ENCODE measurements around the gene KMT2B. TPM values are rescaled to one million over a fixed set of nuclear protein-coding genes. Genes with fewer than 3 reads are reported as not detected.

The KMT2B gene
- total RNA-seq, 3 donors from 2014 or later = 64.1 to 74.8 (median 74.5) TPM

DNA sequence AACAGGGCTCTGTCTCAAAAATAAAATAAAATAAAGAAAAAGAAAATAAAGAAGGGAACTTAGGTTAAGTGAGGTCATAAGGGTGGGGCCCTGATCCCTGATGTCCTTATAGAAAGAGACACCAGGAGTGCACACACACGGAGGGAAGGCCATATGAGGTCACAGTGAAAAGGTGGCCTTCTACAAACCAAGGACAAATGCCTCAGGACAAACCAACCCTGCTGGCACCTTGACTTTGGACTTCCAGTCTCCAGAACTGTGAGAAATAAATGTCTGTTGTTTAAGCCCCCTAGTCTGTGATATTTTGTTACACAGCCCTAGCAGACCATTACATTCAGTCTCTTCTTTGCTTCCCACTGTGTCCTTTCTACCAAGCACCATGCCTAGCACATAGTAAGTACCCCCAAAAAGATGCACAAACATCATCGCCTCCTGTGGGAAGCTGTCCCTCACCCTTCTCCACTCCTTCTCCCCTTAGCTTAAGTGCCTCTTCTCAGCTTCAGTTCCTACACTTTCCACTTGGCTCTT is 21.8 kb upstream of the KMT2B start:
- Mint-ChIP-seq H3K27me3 (ENCODE audit: low read depth) (no peaks in the 10 kb centered on the region), H3K4me1 (ENCODE audit: low read depth) (no peaks in the 10 kb centered on the region), H3K36me3 (ENCODE audit: insufficient read depth) (no peaks in the 10 kb centered on the region), H3K9me3 (no peaks in the 10 kb centered on the region), H3K4me3 (no peak overlapping the region)
- no peak for ATAC-seq
- DNase-seq = no peak

DNA sequence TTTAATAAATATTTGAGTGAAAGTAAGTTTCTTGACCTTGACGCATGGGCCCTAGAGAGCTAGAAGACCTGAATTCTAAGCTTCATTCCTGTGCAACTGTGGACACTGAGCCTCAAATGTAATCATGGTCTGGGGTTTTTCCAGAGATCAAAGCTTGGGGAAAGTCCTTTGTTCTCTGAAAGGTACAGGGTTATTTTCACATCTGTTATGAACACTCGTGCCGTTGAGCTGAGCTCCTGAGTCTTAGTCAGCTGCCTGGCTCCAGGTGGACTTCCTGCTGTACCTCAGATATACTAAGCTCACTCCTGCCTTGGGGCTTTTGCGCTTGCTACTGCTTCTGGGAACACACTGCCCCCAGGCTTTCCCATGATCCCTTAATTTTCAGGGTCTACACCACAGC is 21.0 kb upstream of the KMT2B start:
- Mint-ChIP-seq H3K36me3 (ENCODE audit: insufficient read depth) (no peaks in the 10 kb centered on the region), H3K4me3 (no peak overlapping the region), H3K27me3 (ENCODE audit: low read depth) (no peaks in the 10 kb centered on the region), H3K4me1 (ENCODE audit: low read depth) (no peaks in the 10 kb centered on the region), H3K9me3 (no peaks in the 10 kb centered on the region)
- ATAC-seq = peak in 1 of 2 donors; percentile 17
- DNase-seq = no peak

- peak; percentile 100 for ATAC-seq
- H3K36me3 Mint-ChIP-seq (ENCODE audit: insufficient read depth) = no peaks in the 10 kb centered on the region
- H3K27me3 Mint-ChIP-seq (ENCODE audit: low read depth) = no peaks in the 10 kb centered on the region
- DNase-seq = peak; percentile 90
- peaks cover 4% of the 10 kb centered on the region for H3K4me1 Mint-ChIP-seq (ENCODE audit: low read depth)
- H3K9me3 Mint-ChIP-seq = no peaks in the 10 kb centered on the region
- peak overlapping the region; percentile 87 for H3K4me3 Mint-ChIP-seq
Observed at GRCh38 chr19:35702223-35703012, 15.4 kb upstream of the KMT2B start.

GRCh38 chr19:35703343-35703742 is 14.5 kb upstream of the KMT2B start:
- Mint-ChIP-seq H3K9me3 (no peaks in the 10 kb centered on the region), H3K4me3 (no peak overlapping the region), H3K36me3 (ENCODE audit: insufficient read depth) (no peaks in the 10 kb centered on the region), H3K4me1 (ENCODE audit: low read depth) (peaks cover 4% of the 10 kb centered on the region), H3K27me3 (ENCODE audit: low read depth) (no peaks in the 10 kb centered on the region)
- DNase-seq (no peak), ATAC-seq (no peak)

DNA sequence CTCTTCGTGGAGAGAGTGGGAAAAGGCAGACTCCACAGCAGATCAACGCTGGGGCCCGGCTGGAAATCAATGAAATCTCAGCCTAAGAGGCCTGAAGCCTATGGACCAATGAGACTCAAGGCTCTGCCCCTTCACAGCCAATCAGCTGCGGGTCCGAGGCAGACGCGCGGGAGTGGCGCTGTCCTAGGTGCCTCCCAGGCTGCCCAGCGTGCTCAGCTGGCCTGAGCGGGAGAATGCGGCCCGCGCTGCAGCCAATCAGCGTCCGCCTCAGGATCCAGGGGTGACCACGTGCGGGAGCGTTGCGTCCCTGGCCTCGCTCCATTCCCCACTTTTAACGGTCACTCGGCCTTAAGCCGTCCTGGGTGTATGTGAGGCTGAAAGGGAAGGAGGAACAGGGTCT is 13.6 kb upstream of the KMT2B start, which contains the start of gene ZBTB32:
TSS of gene ZBTB32 (plus strand) at position 341 of the 400 bp plus-strand sequence. CDS start 10,069 bp downstream, outside the sequence.
- Mint-ChIP-seq H3K36me3 (ENCODE audit: insufficient read depth) (no peaks in the 10 kb centered on the region), H3K4me3 (peak within 1 kb of the TSS; percentile 19), H3K4me1 (ENCODE audit: low read depth) (peaks cover 4% of the 10 kb centered on the region), H3K9me3 (no peaks in the 10 kb centered on the region), H3K27me3 (ENCODE audit: low read depth) (no peaks in the 10 kb centered on the region)
- DNase-seq = no peak
- ATAC-seq = no peak

DNA sequence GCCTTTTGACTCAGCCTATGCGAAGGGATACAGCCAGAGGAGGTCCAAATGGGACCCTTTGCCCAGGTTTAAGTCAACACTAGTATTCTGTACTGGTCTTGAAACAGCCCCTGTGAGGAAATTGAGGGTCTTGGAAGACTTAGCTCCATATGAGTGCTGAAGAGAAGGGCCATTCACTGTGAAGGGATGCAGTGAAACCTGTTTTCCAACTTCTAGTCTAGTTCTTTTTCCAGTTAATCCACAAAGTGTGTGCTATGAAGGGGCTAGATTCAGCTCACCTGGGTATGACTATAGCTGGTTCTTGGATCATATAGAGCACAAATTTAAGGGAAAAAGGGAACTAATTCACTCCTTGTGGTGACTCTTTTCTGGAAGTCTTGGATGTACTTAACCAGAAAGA is 9.4 kb upstream of the KMT2B start:
- ATAC-seq = no peak
- Mint-ChIP-seq H3K36me3 (ENCODE audit: insufficient read depth) (no peaks in the 10 kb centered on the region), H3K27me3 (ENCODE audit: low read depth) (no peaks in the 10 kb centered on the region), H3K4me1 (ENCODE audit: low read depth) (peaks cover 33% of the 10 kb centered on the region), H3K4me3 (no peak overlapping the region), H3K9me3 (no peaks in the 10 kb centered on the region)
- no peak for DNase-seq

DNA sequence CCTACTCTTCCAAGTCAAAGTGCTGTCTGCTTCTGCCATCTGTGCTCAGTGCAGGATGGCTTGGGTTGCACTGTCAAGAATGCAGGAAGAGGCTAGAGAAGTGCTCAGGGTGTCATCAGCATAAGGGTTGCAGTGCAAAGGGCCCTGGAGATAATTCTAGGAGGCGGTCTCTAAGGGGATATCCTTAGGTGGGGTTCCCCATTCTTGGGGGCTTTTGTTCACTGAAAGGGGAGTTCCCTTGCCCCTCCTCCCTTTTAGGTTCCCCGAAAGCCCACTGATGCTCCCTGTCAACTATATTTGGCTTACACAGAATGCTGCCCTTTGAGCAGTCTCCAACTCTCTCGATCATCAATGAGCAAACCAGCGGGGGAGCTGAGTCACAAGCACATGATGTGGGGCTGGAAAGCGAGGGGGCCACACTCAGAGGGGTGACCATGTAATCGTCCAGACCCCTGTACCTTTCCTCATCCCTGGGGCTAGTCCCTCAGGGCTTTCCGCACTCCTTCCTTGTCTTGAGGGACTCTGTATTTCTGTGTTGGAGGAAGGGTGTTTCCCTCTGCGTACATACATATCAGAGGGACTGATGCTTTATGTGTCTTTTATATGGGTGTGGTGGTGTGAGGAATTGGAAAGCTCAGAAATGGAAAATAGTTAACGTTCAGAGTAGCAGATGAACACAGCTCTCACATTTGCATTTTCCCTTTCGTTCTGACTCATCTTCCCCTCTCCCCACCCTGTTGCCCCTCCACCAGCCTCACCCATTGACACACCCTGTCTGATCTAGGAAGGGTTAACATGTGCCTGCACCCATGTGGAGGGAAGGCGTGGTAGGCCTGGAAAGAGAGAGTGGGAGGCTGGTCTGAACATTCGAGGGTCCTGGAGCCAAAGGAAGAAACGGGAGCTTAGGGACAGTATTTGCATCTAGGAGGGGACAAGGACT is 6.7 kb upstream of the KMT2B start:
- peak overlapping the region; percentile 58 for H3K4me3 Mint-ChIP-seq
- H3K9me3 Mint-ChIP-seq = no peaks in the 10 kb centered on the region
- DNase-seq (peak; percentile 50), ATAC-seq (peak; percentile 44 to 47)
- no peaks in the 10 kb centered on the region for H3K27me3 Mint-ChIP-seq (ENCODE audit: low read depth)
- H3K36me3 Mint-ChIP-seq (ENCODE audit: insufficient read depth) = peaks cover 7% of the 10 kb centered on the region
- H3K4me1 Mint-ChIP-seq (ENCODE audit: low read depth) = peaks cover 53% of the 10 kb centered on the region

GRCh38 chr19:35712567-35713505 is 5.0 kb upstream of the KMT2B start:
- DNase-seq (peak; percentile 45), ATAC-seq (peak; percentile 31 to 33)
- H3K4me3 Mint-ChIP-seq = peak overlapping the region; percentile 91
- no peaks in the 10 kb centered on the region for H3K27me3 Mint-ChIP-seq (ENCODE audit: low read depth)
- peaks cover 10% of the 10 kb centered on the region for H3K36me3 Mint-ChIP-seq (ENCODE audit: insufficient read depth)
- peaks cover 60% of the 10 kb centered on the region for H3K4me1 Mint-ChIP-seq (ENCODE audit: low read depth)
- H3K9me3 Mint-ChIP-seq = no peaks in the 10 kb centered on the region

DNA sequence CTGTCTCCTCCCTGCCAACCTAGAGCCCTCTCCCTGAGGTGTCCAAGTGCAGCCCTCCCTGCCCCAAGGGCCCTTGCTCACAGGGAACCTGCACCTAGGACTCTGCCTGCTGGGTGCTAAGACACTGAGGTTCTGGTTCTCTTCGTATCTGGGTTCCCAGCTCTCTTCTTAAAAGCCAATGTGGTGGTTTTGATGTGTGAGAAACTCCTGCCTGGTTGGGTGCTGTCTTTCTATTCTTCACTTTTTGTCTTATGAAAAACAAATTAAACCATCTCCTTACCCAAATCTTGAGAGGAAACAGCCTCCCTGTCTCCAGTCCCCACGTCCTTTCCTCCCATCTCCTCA is 4.3 kb upstream of the KMT2B start:
- ATAC-seq = no peak
- Mint-ChIP-seq H3K9me3 (no peaks in the 10 kb centered on the region), H3K4me3 (peak overlapping the region; percentile 91), H3K36me3 (ENCODE audit: insufficient read depth) (peaks cover 10% of the 10 kb centered on the region), H3K4me1 (ENCODE audit: low read depth) (peaks cover 60% of the 10 kb centered on the region), H3K27me3 (ENCODE audit: low read depth) (no peaks in the 10 kb centered on the region)
- DNase-seq = no peak

GRCh38 chr19:35713904-35714495 is 3.8 kb upstream of the KMT2B start:
- ATAC-seq = no peak
- DNase-seq = no peak
- H3K36me3 Mint-ChIP-seq (ENCODE audit: insufficient read depth) = peaks cover 10% of the 10 kb centered on the region
- no peaks in the 10 kb centered on the region for H3K27me3 Mint-ChIP-seq (ENCODE audit: low read depth)
- no peaks in the 10 kb centered on the region for H3K9me3 Mint-ChIP-seq
- H3K4me3 Mint-ChIP-seq = peak overlapping the region; percentile 91
- H3K4me1 Mint-ChIP-seq (ENCODE audit: low read depth) = peaks cover 60% of the 10 kb centered on the region

DNA sequence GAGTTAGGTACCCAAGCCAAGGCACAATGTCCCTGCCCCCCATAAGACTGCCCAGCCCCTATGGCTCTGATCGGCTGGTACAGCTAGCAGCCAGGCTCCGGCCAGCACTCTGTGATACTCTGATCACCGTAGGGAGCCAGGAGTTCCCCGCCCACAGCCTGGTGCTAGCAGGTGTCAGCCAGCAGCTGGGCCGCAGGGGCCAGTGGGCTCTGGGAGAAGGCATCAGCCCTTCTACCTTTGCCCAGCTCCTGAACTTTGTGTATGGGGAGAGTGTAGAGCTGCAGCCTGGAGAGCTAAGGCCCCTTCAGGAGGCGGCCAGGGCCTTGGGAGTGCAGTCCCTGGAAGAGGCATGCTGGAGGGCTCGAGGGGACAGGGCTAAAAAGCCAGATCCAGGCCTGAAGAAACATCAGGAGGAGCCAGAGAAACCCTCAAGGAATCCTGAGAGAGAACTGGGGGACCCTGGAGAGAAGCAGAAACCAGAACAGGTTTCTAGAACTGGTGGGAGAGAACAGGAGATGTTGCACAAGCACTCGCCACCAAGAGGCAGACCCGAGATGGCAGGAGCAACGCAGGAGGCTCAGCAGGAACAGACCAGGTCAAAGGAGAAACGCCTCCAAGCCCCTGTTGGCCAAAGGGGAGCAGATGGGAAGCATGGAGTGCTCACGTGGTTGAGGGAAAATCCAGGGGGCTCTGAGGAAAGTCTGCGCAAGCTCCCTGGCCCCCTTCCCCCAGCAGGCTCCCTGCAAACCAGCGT is 3.0 kb upstream of the KMT2B start:
- peaks cover 11% of the 10 kb centered on the region for H3K36me3 Mint-ChIP-seq (ENCODE audit: insufficient read depth)
- DNase-seq = no peak

DNA sequence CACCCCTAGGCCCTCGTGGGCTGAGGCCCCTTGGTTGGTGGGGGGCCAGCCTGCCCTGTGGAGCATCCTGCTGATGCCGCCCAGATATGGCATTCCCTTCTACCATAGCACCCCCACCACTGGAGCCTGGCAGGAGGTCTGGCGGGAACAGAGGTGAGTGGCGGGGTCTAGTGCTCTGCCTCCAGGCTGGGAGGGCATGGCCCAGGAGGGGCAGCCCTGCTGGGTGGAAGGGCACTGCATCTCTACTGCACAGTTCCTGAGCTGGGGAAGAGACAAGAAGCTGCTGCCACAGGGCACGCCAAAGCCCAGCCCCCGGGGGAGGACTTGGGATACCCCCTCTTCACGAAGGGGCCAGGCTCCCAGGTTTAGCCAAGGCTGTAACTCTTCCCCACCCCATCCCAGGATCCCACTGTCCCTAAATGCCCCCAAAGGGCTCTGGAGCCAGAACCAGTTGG is 2.4 kb upstream of the KMT2B start:
- Mint-ChIP-seq H3K36me3 (ENCODE audit: insufficient read depth) (peaks cover 14% of the 10 kb centered on the region), H3K27me3 (ENCODE audit: low read depth) (no peaks in the 10 kb centered on the region), H3K4me3 (peak overlapping the region; percentile 91), H3K4me1 (ENCODE audit: low read depth) (peaks cover 63% of the 10 kb centered on the region), H3K9me3 (no peaks in the 10 kb centered on the region)
- DNase-seq = no peak
- no peak for ATAC-seq

More for the DNA sequence above, 3.0 kb upstream of the KMT2B start:
- no peak for ATAC-seq
- Mint-ChIP-seq H3K27me3 (ENCODE audit: low read depth) (no peaks in the 10 kb centered on the region), H3K4me3 (peak overlapping the region; percentile 91), H3K4me1 (ENCODE audit: low read depth) (peaks cover 64% of the 10 kb centered on the region), H3K9me3 (no peaks in the 10 kb centered on the region)

All from activated T-cell treated with anti-CD3 and anti-CD28 coated beads, Interleukin-2, amount 50 U/mL, for 4 hours (primary cell).